Measurements from ENCODE around the gene TRIM37. TPM values are rescaled to one million over a fixed set of nuclear protein-coding genes. Genes with fewer than 3 reads are reported as not detected.

TRIM37 gene
- total and polyA plus RNA-seq, 2 of the 8 experiments (the other 6 are each of a cell fraction or from before 2014, with no cell fraction given): 38.2 to 57.0 TPM

GRCh38 chr17:59141860-59142259, 35.2 kb upstream of the TRIM37 start:
- peaks cover 0 to 3% (median 0%) of the 10 kb centered on the region in 4 experiments; a peak in 1 of 7 replicates for H3K4me1 ChIP-seq (replicated peaks in 1 of 4; ENCODE audit: control insufficient read depth in 3 of 4, insufficient read depth in 4 of 4, low read length in 3 of 4)
- no peak overlapping the region for H2AK5ac ChIP-seq (ENCODE audit: low read depth, low read length)
- no peaks in the 10 kb centered on the region for H3K23me2 ChIP-seq (ENCODE audit: low read depth, low read length)
- no peaks in the 10 kb centered on the region for H3K9me3 ChIP-seq (ENCODE audit: insufficient read depth in 2 of 2, low read depth in 1 of 2, low read length in 1 of 2)
- H3K79me1 ChIP-seq (ENCODE audit: low read depth, low read length): peaks cover 2% of the 10 kb centered on the region; the same call in 1 of the 2 replicates
- H3K36me3 ChIP-seq (ENCODE audit: control insufficient read depth in 2 of 4, insufficient read depth in 4 of 4, low read length in 3 of 4): peaks cover 0 to 3% (median 0%) of the 10 kb centered on the region in 4 experiments; a peak in 1 of 8 replicates
- H2BK5ac ChIP-seq (ENCODE audit: low read depth, low read length): no peak overlapping the region
- no peak overlapping the region for H3K23ac ChIP-seq (ENCODE audit: insufficient read length)
- H3K4ac ChIP-seq (replicated peaks; ENCODE audit: insufficient read length, low read depth, low read length): no peak overlapping the region
- no peak overlapping the region for H3K9ac ChIP-seq (replicated peaks in 1 of 4; ENCODE audit: extremely low read depth in 1 of 4, low read depth in 3 of 4, low read length in 3 of 4)
- H2BK20ac ChIP-seq (ENCODE audit: low read length): no peak overlapping the region
- no peak overlapping the region for H3K4me2 ChIP-seq (ENCODE audit: insufficient read depth in 1 of 2, low read depth in 2 of 2, low read length in 2 of 2)
- FAIRE-seq (no peak), DNase-seq (ENCODE audit: low read depth in 1 of 2, low spot score in 2 of 2) (no peak)
- no peak overlapping the region for H2BK120ac ChIP-seq (replicated peaks; ENCODE audit: low read depth, low read length)
- H3K18ac ChIP-seq (ENCODE audit: extremely low read depth, low read length): no peak overlapping the region
- peaks cover 2 to 7% of the 10 kb centered on the region in 2 experiments for H4K20me1 ChIP-seq (replicated peaks in 1 of 2; ENCODE audit: control insufficient read depth in 1 of 2, insufficient read depth in 2 of 2, low read length in 2 of 2)
- peaks cover 4 to 86% of the 10 kb centered on the region in 2 experiments; a peak in 3 of 4 replicates for H3K79me2 ChIP-seq (ENCODE audit: control insufficient read depth in 1 of 2, insufficient read depth in 2 of 2, low read length in 2 of 2)
- POLR2A ChIA-PET (ENCODE audit: partially characterized antibody): interaction anchor here (2.1 kb wide), 1 partner anchor 16 kb away, joined by 9 read pairs; no protein-coding TSS in a partner anchor
- no peak overlapping the region for H3K27ac ChIP-seq (ENCODE audit: low read depth, low read length)
- H3K56ac ChIP-seq (replicated peaks; ENCODE audit: insufficient read length, low read depth, low read length): no peak overlapping the region
- no peak overlapping the region for H2BK15ac ChIP-seq (ENCODE audit: low read length)
- H3K14ac ChIP-seq (ENCODE audit: insufficient read length): no peak overlapping the region
- H3K27me3 ChIP-seq (replicated peaks in 1 of 4; ENCODE audit: control insufficient read depth in 3 of 4, extremely low read depth in 1 of 4, insufficient read depth in 3 of 4, low read length in 3 of 4): no peaks in the 10 kb centered on the region
- H4K8ac ChIP-seq (ENCODE audit: extremely low read depth, insufficient read depth, low read length): no peak overlapping the region
- WGBS, 2 experiments (ENCODE audit: extremely low coverage in 1 of 2, insufficient coverage in 1 of 2, insufficient read length in 1 of 2, insufficient replicate concordance in 2 of 2, low coverage in 1 of 2, low lambda C conversion rate in 2 of 2, missing lambda C conversion rate in 1 of 2): 79% methylated on average over 1 of the region's 1 CpG; no CpG with 5 or more reads in 1 of the 2 experiments
- no peak overlapping the region for H2AFZ ChIP-seq (ENCODE audit: low read length)
- no peak overlapping the region for H2BK12ac ChIP-seq (ENCODE audit: low read depth, low read length)
- CTCF ChIA-PET (ENCODE audit: partially characterized antibody): no interaction called here
- H3K4me3 ChIP-seq (ENCODE audit: extremely low read depth in 1 of 4, insufficient read depth in 2 of 4, low read depth in 3 of 4, low read length in 4 of 4): no peak overlapping the region
- H4K91ac ChIP-seq (replicated peaks; ENCODE audit: insufficient read length, low read length): no peak overlapping the region
- no peak overlapping the region for H4K5ac ChIP-seq (ENCODE audit: insufficient read length, low read depth, low read length)
- TF ChIP-seq NRF1 (IDR thresholded peaks at IDR 0.05; ENCODE audit: low read depth, low read length): no peak
- no peak for TF ChIP-seq POLR2A (IDR thresholded peaks at IDR 0.05; ENCODE audit: control extremely low read depth in 1 of 2, low read depth in 2 of 2, low read length in 2 of 2)
- no peak for TF ChIP-seq MAFK (IDR thresholded peaks at IDR 0.05; ENCODE audit: low read depth, low read length)
- TF ChIP-seq, protein P1, sequence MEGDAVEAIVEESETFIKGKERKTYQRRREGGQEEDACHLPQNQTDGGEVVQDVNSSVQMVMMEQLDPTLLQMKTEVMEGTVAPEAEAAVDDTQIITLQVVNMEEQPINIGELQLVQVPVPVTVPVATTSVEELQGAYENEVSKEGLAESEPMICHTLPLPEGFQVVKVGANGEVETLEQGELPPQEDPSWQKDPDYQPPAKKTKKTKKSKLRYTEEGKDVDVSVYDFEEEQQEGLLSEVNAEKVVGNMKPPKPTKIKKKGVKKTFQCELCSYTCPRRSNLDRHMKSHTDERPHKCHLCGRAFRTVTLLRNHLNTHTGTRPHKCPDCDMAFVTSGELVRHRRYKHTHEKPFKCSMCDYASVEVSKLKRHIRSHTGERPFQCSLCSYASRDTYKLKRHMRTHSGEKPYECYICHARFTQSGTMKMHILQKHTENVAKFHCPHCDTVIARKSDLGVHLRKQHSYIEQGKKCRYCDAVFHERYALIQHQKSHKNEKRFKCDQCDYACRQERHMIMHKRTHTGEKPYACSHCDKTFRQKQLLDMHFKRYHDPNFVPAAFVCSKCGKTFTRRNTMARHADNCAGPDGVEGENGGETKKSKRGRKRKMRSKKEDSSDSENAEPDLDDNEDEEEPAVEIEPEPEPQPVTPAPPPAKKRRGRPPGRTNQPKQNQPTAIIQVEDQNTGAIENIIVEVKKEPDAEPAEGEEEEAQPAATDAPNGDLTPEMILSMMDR (IDR thresholded peaks at IDR 0.05; ENCODE audit: control extremely low read depth in 1 of 3, insufficient read depth in 1 of 3, low read depth in 1 of 3, low read length in 3 of 3): no peak
- no peak for TF ChIP-seq EGR1 (IDR thresholded peaks at IDR 0.05; ENCODE audit: borderline replicate concordance, low read depth, low read length)
- TF ChIP-seq NANOG (IDR thresholded peaks at IDR 0.05; ENCODE audit: insufficient read depth, low read depth, low read length, poor library complexity, severe bottlenecking): no peak
- no peak for TF ChIP-seq KDM4A (IDR thresholded peaks at IDR 0.05; ENCODE audit: low read depth, low read length, severe bottlenecking)
- TF ChIP-seq KDM5A (IDR thresholded peaks at IDR 0.05; ENCODE audit: low read length): no peak
- no peak for TF ChIP-seq TAF7 (optimal IDR thresholded peaks at IDR 0.05; ENCODE audit: borderline replicate concordance, low read depth, low read length)
- no peak for TF ChIP-seq YY1 (IDR thresholded peaks at IDR 0.05; ENCODE audit: low read depth, low read length)
- TF ChIP-seq ATF3 (IDR thresholded peaks at IDR 0.05; ENCODE audit: insufficient read depth, low read depth, low read length): no peak

Data from H1 (cell line).